OCI-LY3 (cell line): ENCODE measurements around the gene ADAMTS19.

Experiments used
- H2AFZ ChIP-seq: fragments of 200-600, 300-600 bp; shearing (Covaris generic); 2 replicates; pipeline ENCODE4 v1.6.0; 2014; ENCODE audit warnings: antibody characterized with exemption, low read depth, low read length
- H3K27ac ChIP-seq: fragments of 200-600, 300-600 bp; sonication (generic); 2 replicates; pipeline ENCODE4 v1.5.1; 2014; ENCODE audit warnings: mild to moderate bottlenecking, low read length, moderate library complexity, mixed read lengths
- H3K27me3 ChIP-seq: fragments of 200-600, 300-600 bp; sonication (generic); 2 replicates; pipeline ENCODE4 v1.6.1; 2014; ENCODE audit warnings: low read depth, low read length, mixed read lengths
- H3K36me3 ChIP-seq: fragments of 200-600, 300-600 bp; sonication (generic); replicated peaks from 2 replicates; pipeline ENCODE3; 2014; ENCODE audit warnings: low read depth, low read length, mixed read lengths
- H3K4me1 ChIP-seq: fragments of 300-600, 200-600 bp; sonication (generic); 2 replicates; pipeline ENCODE4 v1.6.1; 2014; ENCODE audit warnings: low read length, mixed read lengths
- H3K4me2 ChIP-seq: fragments of 200-600, 300-600 bp; sonication (generic); 2 replicates; pipeline ENCODE4 v1.6.1; 2014; ENCODE audit warnings: low read length, mixed read lengths
- H3K4me3 ChIP-seq: fragments of 300-600, 200-600 bp; sonication (generic); 2 replicates; pipeline ENCODE4 v1.5.1; 2014; ENCODE audit warnings: antibody characterized with exemption, mild to moderate bottlenecking, low read length, moderate library complexity
- H3K79me2 ChIP-seq: fragments of 300-600, 200-600 bp; shearing (Covaris generic); 2 replicates; pipeline ENCODE4 v1.6.1; 2014; ENCODE audit warnings: mild to moderate bottlenecking, low read length, mixed read lengths
- H3K9ac ChIP-seq: fragments of 300-600, 200-600 bp; shearing (Covaris generic); 2 replicates; pipeline ENCODE4 v1.6.0; 2014; ENCODE audit warnings: mild to moderate bottlenecking, low read length, moderate library complexity
- H3K9me3 ChIP-seq: fragments of 200-600, 300-600 bp; shearing (Covaris generic); 2 replicates; pipeline ENCODE4 v1.6.1; 2014; ENCODE audit warnings: low read length, mixed read lengths; ENCODE audit not compliant: insufficient read depth
- H4K20me1 ChIP-seq: fragments of 200-600, 300-600 bp; sonication (generic); 2 replicates; pipeline ENCODE4 v1.6.1; 2016; ENCODE audit warnings: low read length, mixed read lengths; ENCODE audit not compliant: insufficient read depth
- CTCF ChIP-seq: fragments of 200-600, 300-600 bp; sonication (generic); IDR thresholded peaks from 2 replicates; pipeline ENCODE4 v1.5.1; 2014; ENCODE audit warnings: antibody characterized with exemption, low read length, low read depth
- EZH2phosphoT487 ChIP-seq: fragments of 200-600 bp; shearing (Covaris generic); IDR thresholded peaks from 2 replicates; pipeline ENCODE4 v1.6.1; 2018; ENCODE audit warnings: antibody characterized with exemption, mixed run types, low read depth

ADAMTS19 gene

GRCh38 chr5:129739773-129740172 is 279.7 kb downstream of the ADAMTS19 start:
- no peaks in the 10 kb centered on the region for H3K9me3 ChIP-seq
- H3K27me3 ChIP-seq, result no peaks in the 10 kb centered on the region
- TF ChIP-seq CTCF, result no peak
- no peak for TF ChIP-seq EZH2phosphoT487

GRCh38 chr5:129743541-129744187 is 283.6 kb downstream of the ADAMTS19 start:
- Histone ChIP-seq H3K9ac (no peak overlapping the region), H4K20me1 (no peaks in the 10 kb centered on the region), H3K4me1 (no peaks in the 10 kb centered on the region), H3K9me3 (no peaks in the 10 kb centered on the region), H3K36me3 (no peaks in the 10 kb centered on the region), H3K4me2 (no peak overlapping the region), H2AFZ (no peak overlapping the region), H3K27ac (no peak overlapping the region), H3K4me3 (no peak overlapping the region), H3K27me3 (no peaks in the 10 kb centered on the region), H3K79me2 (no peaks in the 10 kb centered on the region)
- TF ChIP-seq CTCF (no peak), EZH2phosphoT487 (no peak)

More at GRCh38 chr5:129739773-129740172, 279.7 kb downstream of the ADAMTS19 start:
- Histone ChIP-seq H3K4me1 (peaks cover 5% of the 10 kb centered on the region; the same call in 1 of the 2 replicates), H3K36me3 (no peaks in the 10 kb centered on the region), H3K79me2 (no peaks in the 10 kb centered on the region), H4K20me1 (no peaks in the 10 kb centered on the region), H3K4me2 (no peak overlapping the region), H3K4me3 (no peak overlapping the region), H3K27ac (no peak overlapping the region), H3K9ac (no peak overlapping the region), H2AFZ (no peak overlapping the region)

GRCh38 chr5:129745997-129746396 is 285.9 kb downstream of the ADAMTS19 start:
- Histone ChIP-seq H2AFZ (no peak overlapping the region), H3K9ac (no peak overlapping the region), H3K4me3 (no peak overlapping the region), H3K9me3 (no peaks in the 10 kb centered on the region), H3K4me2 (no peak overlapping the region), H3K27me3 (no peaks in the 10 kb centered on the region), H4K20me1 (no peaks in the 10 kb centered on the region), H3K4me1 (no peaks in the 10 kb centered on the region), H3K79me2 (no peaks in the 10 kb centered on the region), H3K27ac (no peak overlapping the region), H3K36me3 (no peaks in the 10 kb centered on the region)
- no peak for TF ChIP-seq CTCF
- TF ChIP-seq EZH2phosphoT487, result no peak

GRCh38 chr5:129746876-129747275 is 286.8 kb downstream of the ADAMTS19 start:
- Histone ChIP-seq H3K4me2 (no peak overlapping the region), H3K36me3 (no peaks in the 10 kb centered on the region), H3K4me3 (no peak overlapping the region), H3K27me3 (no peaks in the 10 kb centered on the region), H3K79me2 (no peaks in the 10 kb centered on the region), H3K4me1 (no peaks in the 10 kb centered on the region), H3K9me3 (no peaks in the 10 kb centered on the region), H3K27ac (no peak overlapping the region), H3K9ac (no peak overlapping the region), H4K20me1 (no peaks in the 10 kb centered on the region), H2AFZ (no peak overlapping the region)
- no peak for TF ChIP-seq CTCF
- TF ChIP-seq EZH2phosphoT487, result no peak
